Liver (tissue), 9 donors: ENCODE data around the gene TST. TPM values are rescaled to one million over a fixed set of nuclear protein-coding genes. Genes with fewer than 3 reads are reported as not detected.

Experiments
- DNase-seq: peaks from one replicate; pipeline ENCODE4 v3.0.0-alpha.2; 2017; ENCODE audit warnings: low spot score
- H3K27ac ChIP-seq, 2 donors: one replicate each; pipeline ENCODE4 v1.7.0; 2013; ENCODE audit warnings: inconsistent platforms in 2 of 2, low read length in 2 of 2, control low read depth in 1 of 2, low read depth in 1 of 2, mild to moderate bottlenecking in 1 of 2
- H3K27me3 ChIP-seq, 4 donors: one replicate each; pipeline versions ENCODE4 v1.6.1 to v1.7.0; 2013; ENCODE audit warnings: low read length in 3 of 4, inconsistent platforms in 1 of 4, mild to moderate bottlenecking in 1 of 4, moderate library complexity in 1 of 4; ENCODE audit not compliant: control insufficient read depth in 4 of 4, insufficient read depth in 4 of 4
- H3K36me3 ChIP-seq, 4 donors: one replicate each; pipeline versions ENCODE4 v1.6.1 to v1.7.0; 2013; ENCODE audit warnings: low read length in 3 of 4, mild to moderate bottlenecking in 3 of 4, low read depth in 1 of 4, moderate library complexity in 1 of 4; ENCODE audit not compliant: control insufficient read depth in 4 of 4, insufficient read depth in 3 of 4
- H3K4me1 ChIP-seq, 4 donors: one replicate each; pipeline versions ENCODE4 v1.6.1 to v1.7.0; 2013; ENCODE audit warnings: low read length in 3 of 4, mild to moderate bottlenecking in 3 of 4, moderate library complexity in 1 of 4; ENCODE audit not compliant: control insufficient read depth in 4 of 4, insufficient read depth in 4 of 4
- H3K4me3 ChIP-seq, 3 donors: one replicate each; pipeline versions ENCODE4 v1.6.1 to v1.7.0; 2013; ENCODE audit warnings: low read length in 3 of 3, control low read depth in 1 of 3, low read depth in 1 of 3, mild to moderate bottlenecking in 1 of 3
- H3K9ac ChIP-seq, 2 donors: one replicate each; pipeline ENCODE4 v1.7.0; 2013; ENCODE audit warnings: low read length in 2 of 2, mild to moderate bottlenecking in 2 of 2, moderate library complexity in 2 of 2, control low read depth in 1 of 2, low read depth in 1 of 2
- H3K9me3 ChIP-seq, 4 donors: one replicate each; pipeline versions ENCODE4 v1.6.1 to v1.7.0; 2013; ENCODE audit warnings: low read length in 3 of 4; ENCODE audit not compliant: control insufficient read depth in 4 of 4
- CTCF ChIP-seq: fragments of 150-350 bp; IDR thresholded peaks from 2 replicates; pipeline ENCODE4 v1.5.1; 2017; ENCODE audit warnings: improper control_type of control experiment, low read depth, low read length; ENCODE audit not compliant: missing input control
- EGR1 ChIP-seq, 2 donors: IDR thresholded peaks; 2 replicates each; pipeline ENCODE4 v1.6.1; 2016 to 2018; ENCODE audit warnings: antibody characterized with exemption in 2 of 2, low read depth in 2 of 2
- FOXA1 ChIP-seq: IDR thresholded peaks from 2 replicates; pipeline ENCODE4 v1.6.1; 2016; ENCODE audit warnings: antibody characterized with exemption
- FOXA2 ChIP-seq: IDR thresholded peaks from 2 replicates; pipeline ENCODE4 v1.6.1; 2016; ENCODE audit warnings: antibody characterized with exemption
- GABPA ChIP-seq, 2 donors: IDR thresholded peaks in 1 of 2; conservative IDR thresholded peaks in 1 of 2; 2 replicates each; pipeline ENCODE4 v1.6.1; 2016; ENCODE audit warnings: antibody characterized with exemption in 2 of 2, mild to moderate bottlenecking in 1 of 2, moderate library complexity in 1 of 2
- HNF4A ChIP-seq, 2 donors: conservative IDR thresholded peaks; 2 replicates each; pipeline ENCODE4 v1.6.1; 2016; ENCODE audit warnings: antibody characterized with exemption in 2 of 2, mild to moderate bottlenecking in 2 of 2
- HNF4G ChIP-seq: IDR thresholded peaks from 2 replicates; pipeline ENCODE4 v1.6.1; 2016; ENCODE audit warnings: antibody characterized with exemption
- JUND ChIP-seq, 2 donors: IDR thresholded peaks; 2 replicates each; pipeline ENCODE4 v1.6.1; 2016; ENCODE audit warnings: antibody characterized with exemption in 2 of 2
- MAX ChIP-seq: IDR thresholded peaks from 2 replicates; pipeline ENCODE4 v1.6.1; 2016; ENCODE audit warnings: antibody characterized with exemption
- NR2F2 ChIP-seq: IDR thresholded peaks from 2 replicates; pipeline ENCODE4 v1.6.1; 2016; ENCODE audit warnings: antibody characterized with exemption
- RAD21 ChIP-seq, 2 donors: IDR thresholded peaks; 2 replicates each; pipeline ENCODE4 v1.6.1; 2016; ENCODE audit warnings: antibody characterized with exemption in 2 of 2, mild to moderate bottlenecking in 2 of 2
- REST ChIP-seq: IDR thresholded peaks from 2 replicates; pipeline ENCODE4 v1.6.1; 2016; ENCODE audit warnings: antibody characterized with exemption, mild to moderate bottlenecking
- RXRA ChIP-seq, 2 donors: IDR thresholded peaks; 2 replicates each; pipeline ENCODE4 v1.6.1; 2017 to 2018; ENCODE audit warnings: antibody characterized with exemption in 2 of 2, mild to moderate bottlenecking in 1 of 2
- SP1 ChIP-seq: IDR thresholded peaks from 2 replicates; pipeline ENCODE4 v1.6.1; 2018; ENCODE audit warnings: antibody characterized with exemption, mild to moderate bottlenecking
- TAF1 ChIP-seq: conservative IDR thresholded peaks from 2 replicates; pipeline ENCODE4 v1.6.1; 2016; ENCODE audit warnings: antibody characterized with exemption, mild to moderate bottlenecking
- YY1 ChIP-seq: IDR thresholded peaks from 2 replicates; pipeline ENCODE4 v1.6.1; 2016; ENCODE audit warnings: antibody characterized with exemption, mild to moderate bottlenecking
- WGBS: extraction: QIAGEN DNeasy Blood & Tissue Kit; methylation state at CpG from one replicate; pipeline ENCODE4 v1.1.7; 2013; 5-methylcytosine and 5-hydroxymethylcytosine counted together
- polyA plus RNA-seq, 2 donors: library from polyadenylated mRNA; stranded (reverse) in 1 of 2; unstranded in 1 of 2; fragments of 200-250 nt in 1 of 2; fragments of >200 nt in 1 of 2; fragmentation: Nextera tagmentation in 1 of 2; extraction: Ambion mirVana in 1 of 2; gene quantifications; one replicate each; pipeline versions ENCODE4 v1.2.1 to v1.2.3, GENCODE V29; 2013 to 2015
- total RNA-seq, 2 donors: library from RNA; depleted of rRNA; stranded (reverse); fragments of >200 nt; gene quantifications; one replicate each; pipeline ENCODE4 v1.2.3, GENCODE V29; 2014
- TF ChIP-seq, protein P1 (sequence below): IDR thresholded peaks from 2 replicates; pipeline ENCODE4 v1.6.1; 2016; ENCODE audit warnings: antibody characterized with exemption
- TF ChIP-seq, protein P2 (sequence below): IDR thresholded peaks from 2 replicates; pipeline ENCODE4 v1.6.1; 2016; ENCODE audit warnings: antibody characterized with exemption
- donor health status: healthy.
- donor health status: healthy.
- donor health status: healthy.
- donor health status: healthy.
- donor health status: healthy.

The TST gene
- total and polyA plus RNA-seq, 4 donors, result 186 to 404 (median 292) TPM

- TF ChIP-seq REST (no peak), YY1 (no peak), RXRA (IDR thresholded peaks at IDR 0.05) (no peak), RAD21 (IDR thresholded peaks at IDR 0.05) (no peak)
Observed at GRCh38 chr22:37010174-37010573, 9.1 kb downstream of the TST start (continued).

- WGBS, result 90% methylated on average over 2 of the region's 2 CpGs
- Histone ChIP-seq H3K4me3 (no peak overlapping the region), H3K27ac (no peak overlapping the region), H3K4me1 (peaks cover 17 to 45% (median 28%) of the 10 kb centered on the region in 4 donors), H3K27me3 (no peaks in the 10 kb centered on the region), H3K9me3 (no peaks in the 10 kb centered on the region), H3K36me3 (no peaks in the 10 kb centered on the region), H3K9ac (no peak overlapping the region)
- TF ChIP-seq FOXA1 (no peak), MAX (no peak), CTCF (no peak), RAD21 (IDR thresholded peaks at IDR 0.05) (no peak), RXRA (IDR thresholded peaks at IDR 0.05) (no peak), EGR1 (IDR thresholded peaks at IDR 0.05; ENCODE audit: low read depth in 2 of 2) (no peak), GABPA (IDR thresholded peaks at IDR 0.05 in 1 of 2, conservative IDR thresholded peaks at IDR 0.05 in 1 of 2) (no peak), YY1 (no peak), REST (no peak), HNF4A (conservative IDR thresholded peaks at IDR 0.05) (no peak), TAF1 (no peak), SP1 (no peak), JUND (IDR thresholded peaks at IDR 0.05) (no peak), HNF4G (no peak), NR2F2 (no peak), FOXA2 (no peak)
- TF ChIP-seq, protein P1, sequence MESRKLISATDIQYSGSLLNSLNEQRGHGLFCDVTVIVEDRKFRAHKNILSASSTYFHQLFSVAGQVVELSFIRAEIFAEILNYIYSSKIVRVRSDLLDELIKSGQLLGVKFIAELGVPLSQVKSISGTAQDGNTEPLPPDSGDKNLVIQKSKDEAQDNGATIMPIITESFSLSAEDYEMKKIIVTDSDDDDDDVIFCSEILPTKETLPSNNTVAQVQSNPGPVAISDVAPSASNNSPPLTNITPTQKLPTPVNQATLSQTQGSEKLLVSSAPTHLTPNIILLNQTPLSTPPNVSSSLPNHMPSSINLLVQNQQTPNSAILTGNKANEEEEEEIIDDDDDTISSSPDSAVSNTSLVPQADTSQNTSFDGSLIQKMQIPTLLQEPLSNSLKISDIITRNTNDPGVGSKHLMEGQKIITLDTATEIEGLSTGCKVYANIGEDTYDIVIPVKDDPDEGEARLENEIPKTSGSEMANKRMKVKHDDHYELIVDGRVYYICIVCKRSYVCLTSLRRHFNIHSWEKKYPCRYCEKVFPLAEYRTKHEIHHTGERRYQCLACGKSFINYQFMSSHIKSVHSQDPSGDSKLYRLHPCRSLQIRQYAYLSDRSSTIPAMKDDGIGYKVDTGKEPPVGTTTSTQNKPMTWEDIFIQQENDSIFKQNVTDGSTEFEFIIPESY, result no peak
- TF ChIP-seq, protein P2, sequence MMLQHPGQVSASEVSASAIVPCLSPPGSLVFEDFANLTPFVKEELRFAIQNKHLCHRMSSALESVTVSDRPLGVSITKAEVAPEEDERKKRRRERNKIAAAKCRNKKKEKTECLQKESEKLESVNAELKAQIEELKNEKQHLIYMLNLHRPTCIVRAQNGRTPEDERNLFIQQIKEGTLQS, result no peak
- DNase-seq, result no peak
Observed at GRCh38 chr22:37009490-37009889, 9.8 kb downstream of the TST start.
